GM12865 (cell line): ENCODE results near the gene ARRDC2.

Experiments used
- DNase-seq: peaks from one replicate; pipeline ENCODE4 v3.0.0; 2010; ENCODE audit warnings: low read depth
- H3K4me3 ChIP-seq: 2 replicates; pipeline ENCODE4 v1.5.1; 2011; ENCODE audit warnings: mild to moderate bottlenecking, low read depth, low read length, control low read depth
- TF ChIP-seq, protein P1 (sequence below): IDR thresholded peaks from 2 replicates; pipeline ENCODE4 v1.5.1; 2011; ENCODE audit warnings: low read length, control low read depth, low read depth, inconsistent platforms; ENCODE audit not compliant: insufficient read depth; ENCODE audit errors: missing control alignments

The ARRDC2 gene

GRCh38 chr19:18059902-18060301 lies 51.9 kb downstream of the ARRDC2 start:
- no peak for DNase-seq
- H3K4me3 ChIP-seq, result no peak overlapping the region
- TF ChIP-seq, protein P1, sequence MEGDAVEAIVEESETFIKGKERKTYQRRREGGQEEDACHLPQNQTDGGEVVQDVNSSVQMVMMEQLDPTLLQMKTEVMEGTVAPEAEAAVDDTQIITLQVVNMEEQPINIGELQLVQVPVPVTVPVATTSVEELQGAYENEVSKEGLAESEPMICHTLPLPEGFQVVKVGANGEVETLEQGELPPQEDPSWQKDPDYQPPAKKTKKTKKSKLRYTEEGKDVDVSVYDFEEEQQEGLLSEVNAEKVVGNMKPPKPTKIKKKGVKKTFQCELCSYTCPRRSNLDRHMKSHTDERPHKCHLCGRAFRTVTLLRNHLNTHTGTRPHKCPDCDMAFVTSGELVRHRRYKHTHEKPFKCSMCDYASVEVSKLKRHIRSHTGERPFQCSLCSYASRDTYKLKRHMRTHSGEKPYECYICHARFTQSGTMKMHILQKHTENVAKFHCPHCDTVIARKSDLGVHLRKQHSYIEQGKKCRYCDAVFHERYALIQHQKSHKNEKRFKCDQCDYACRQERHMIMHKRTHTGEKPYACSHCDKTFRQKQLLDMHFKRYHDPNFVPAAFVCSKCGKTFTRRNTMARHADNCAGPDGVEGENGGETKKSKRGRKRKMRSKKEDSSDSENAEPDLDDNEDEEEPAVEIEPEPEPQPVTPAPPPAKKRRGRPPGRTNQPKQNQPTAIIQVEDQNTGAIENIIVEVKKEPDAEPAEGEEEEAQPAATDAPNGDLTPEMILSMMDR, result no peak

DNA sequence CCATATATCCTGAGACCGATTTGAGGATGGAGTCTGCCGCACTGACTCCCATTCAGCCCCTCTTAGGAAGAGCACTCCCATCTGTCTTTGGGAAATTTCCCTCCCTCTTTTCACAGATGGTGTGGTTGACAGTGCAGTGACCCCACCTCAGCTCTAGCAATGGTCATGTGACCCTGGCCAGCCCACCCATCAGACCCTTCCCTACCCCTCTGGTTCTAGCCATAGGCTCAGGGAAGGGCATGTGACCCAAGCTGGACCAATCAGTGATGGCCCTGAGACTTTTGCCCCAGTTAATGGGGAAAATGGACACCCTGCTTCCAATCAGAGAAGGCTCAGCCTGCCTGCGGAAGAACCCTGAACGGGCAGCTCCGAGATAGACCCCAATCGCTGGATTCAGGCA lies 52.5 kb downstream of the ARRDC2 start:
- H3K4me3 ChIP-seq, result no peak overlapping the region
- TF ChIP-seq, protein P1, result no peak
- DNase-seq, result no peak

GRCh38 chr19:18062028-18062427 lies 54.1 kb downstream of the ARRDC2 start:
- TF ChIP-seq, protein P1, result no peak
- H3K4me3 ChIP-seq, result no peak overlapping the region
- DNase-seq, result no peak

DNA sequence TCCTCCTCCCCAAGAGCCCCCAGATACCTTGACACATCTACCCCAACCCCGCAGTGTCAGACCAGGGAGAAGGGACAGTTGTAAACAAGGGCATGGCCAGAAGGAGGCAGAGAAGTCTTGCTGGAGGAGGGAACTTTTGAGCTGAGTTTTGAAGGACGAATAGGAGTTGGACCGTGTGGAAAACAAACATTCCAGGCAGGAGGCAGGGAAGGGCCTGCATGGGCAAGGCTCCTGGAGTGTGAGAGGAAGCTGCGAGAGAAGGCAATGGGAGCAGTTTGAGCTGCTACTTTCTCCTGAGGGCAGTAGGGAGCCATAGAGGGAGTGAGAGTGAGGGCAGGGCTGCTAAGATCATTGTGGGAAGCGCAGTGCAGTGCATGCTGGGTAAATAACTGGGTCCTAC lies 55.5 kb downstream of the ARRDC2 start:
- no peak overlapping the region for H3K4me3 ChIP-seq
- DNase-seq, result peak; percentile 61
- TF ChIP-seq, protein P1, result peak; percentile 62
